ENCODE data around the gene PIEZO2.

PIEZO2 gene

DNA sequence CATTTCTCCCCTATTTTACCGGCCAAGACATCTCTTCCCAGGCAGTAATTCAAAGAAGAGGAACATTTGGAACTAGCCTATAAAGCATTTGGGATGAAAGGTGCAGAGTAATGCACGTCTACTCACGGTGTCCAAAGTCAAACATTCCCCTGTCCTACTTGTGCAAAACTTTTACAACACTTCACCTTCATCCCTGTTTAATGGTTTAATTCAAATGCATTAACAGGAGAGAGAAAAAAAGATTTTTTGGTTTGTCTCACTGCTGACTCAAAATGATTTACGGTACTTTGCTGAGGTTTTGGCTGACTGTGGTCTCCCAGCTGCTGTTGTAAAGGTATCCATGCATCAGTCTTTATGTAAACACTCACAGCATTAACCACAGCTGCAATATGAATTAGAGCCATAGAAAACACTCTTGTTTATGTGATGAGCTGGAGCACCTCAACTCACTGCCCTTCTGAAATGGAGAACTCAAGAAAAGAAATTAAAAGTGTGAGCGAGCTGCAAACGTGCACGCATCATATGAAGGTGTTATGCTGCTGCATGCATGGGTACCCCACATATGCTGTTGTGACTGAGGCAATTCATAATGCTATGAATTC, 220.5 kb downstream of the PIEZO2 start:
- H3K4me3 ChIP-seq (ENCODE audit: low read length): no peak overlapping the region
- H3K4me2 ChIP-seq (ENCODE audit: low read length): no peak overlapping the region
- no peaks in the 10 kb centered on the region for H3K79me2 ChIP-seq (ENCODE audit: control insufficient read depth, low read length)
- no peaks in the 10 kb centered on the region for H3F3A ChIP-seq (ENCODE audit: control insufficient read depth, insufficient read depth)
- no peaks in the 10 kb centered on the region for H3K36me3 ChIP-seq (ENCODE audit: control insufficient read depth, low read length)
- TF ChIP-seq EZH2phosphoT487 (IDR thresholded peaks at IDR 0.05; ENCODE audit: borderline replicate concordance, low read length): no peak
- no peak overlapping the region for H3K27ac ChIP-seq (ENCODE audit: low read depth, low read length)
- H3K27me3 ChIP-seq (ENCODE audit: control insufficient read depth, low read length): no peaks in the 10 kb centered on the region
- H3K4me1 ChIP-seq (ENCODE audit: control insufficient read depth, low read length): no peaks in the 10 kb centered on the region
- no peaks in the 10 kb centered on the region for H3K9me2 ChIP-seq (replicated peaks; ENCODE audit: control insufficient read depth, low read length)
- no peaks in the 10 kb centered on the region for H3K9me3 ChIP-seq (ENCODE audit: control insufficient read depth, insufficient read depth, low read length)
- H4K20me1 ChIP-seq (ENCODE audit: control insufficient read depth, insufficient read depth, low read depth, low read length): no peaks in the 10 kb centered on the region

DNA sequence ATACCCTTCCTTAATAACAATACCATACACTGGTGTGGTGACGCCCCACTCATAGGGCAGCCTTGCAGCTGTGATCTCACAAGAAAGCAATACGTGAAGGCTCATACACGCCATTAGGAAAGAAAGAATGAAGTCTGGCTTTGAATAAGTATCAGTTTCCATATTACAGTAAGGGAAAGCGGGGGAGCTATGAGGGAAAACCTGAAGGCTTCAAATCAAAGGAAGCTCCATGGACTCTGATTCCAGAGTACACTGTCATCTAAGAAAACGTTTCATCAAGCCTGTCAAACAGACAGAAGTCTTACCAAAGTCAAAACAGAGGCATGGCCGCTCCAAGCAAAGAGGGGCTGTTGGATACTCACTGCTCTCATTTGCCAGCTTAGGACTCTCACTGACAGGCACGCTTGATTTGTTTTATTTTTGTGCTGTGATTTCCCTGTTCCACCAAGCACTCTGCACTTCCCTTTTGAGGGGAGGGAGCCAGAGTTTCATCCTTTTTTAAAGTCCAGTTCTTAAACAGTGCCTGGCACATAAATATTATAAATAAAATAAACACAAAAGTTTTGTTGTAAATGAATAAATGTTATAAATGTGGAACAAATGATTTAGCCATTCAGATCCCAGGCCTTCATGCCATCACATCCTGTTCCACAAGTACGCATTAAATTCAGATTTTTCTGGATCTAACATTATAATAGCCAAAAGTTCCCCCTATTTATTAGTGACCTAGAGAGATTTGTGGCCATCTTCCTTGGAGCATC, 221.2 kb downstream of the PIEZO2 start:
- H3K27me3 ChIP-seq (ENCODE audit: control insufficient read depth, low read length): no peaks in the 10 kb centered on the region
- H3K9me2 ChIP-seq (replicated peaks; ENCODE audit: control insufficient read depth, low read length): no peaks in the 10 kb centered on the region
- H3K27ac ChIP-seq (ENCODE audit: low read depth, low read length): no peak overlapping the region
- no peak overlapping the region for H3K4me2 ChIP-seq (ENCODE audit: low read length)
- no peaks in the 10 kb centered on the region for H3K9me3 ChIP-seq (ENCODE audit: control insufficient read depth, insufficient read depth, low read length)
- no peaks in the 10 kb centered on the region for H4K20me1 ChIP-seq (ENCODE audit: control insufficient read depth, insufficient read depth, low read depth, low read length)
- no peak overlapping the region for H3K4me3 ChIP-seq (ENCODE audit: low read length)
- H3K36me3 ChIP-seq (ENCODE audit: control insufficient read depth, low read length): no peaks in the 10 kb centered on the region
- H3F3A ChIP-seq (ENCODE audit: control insufficient read depth, insufficient read depth): no peaks in the 10 kb centered on the region
- H3K79me2 ChIP-seq (ENCODE audit: control insufficient read depth, low read length): no peaks in the 10 kb centered on the region
- no peak for TF ChIP-seq EZH2phosphoT487 (IDR thresholded peaks at IDR 0.05; ENCODE audit: borderline replicate concordance, low read length)
- TF ChIP-seq, protein P1, sequence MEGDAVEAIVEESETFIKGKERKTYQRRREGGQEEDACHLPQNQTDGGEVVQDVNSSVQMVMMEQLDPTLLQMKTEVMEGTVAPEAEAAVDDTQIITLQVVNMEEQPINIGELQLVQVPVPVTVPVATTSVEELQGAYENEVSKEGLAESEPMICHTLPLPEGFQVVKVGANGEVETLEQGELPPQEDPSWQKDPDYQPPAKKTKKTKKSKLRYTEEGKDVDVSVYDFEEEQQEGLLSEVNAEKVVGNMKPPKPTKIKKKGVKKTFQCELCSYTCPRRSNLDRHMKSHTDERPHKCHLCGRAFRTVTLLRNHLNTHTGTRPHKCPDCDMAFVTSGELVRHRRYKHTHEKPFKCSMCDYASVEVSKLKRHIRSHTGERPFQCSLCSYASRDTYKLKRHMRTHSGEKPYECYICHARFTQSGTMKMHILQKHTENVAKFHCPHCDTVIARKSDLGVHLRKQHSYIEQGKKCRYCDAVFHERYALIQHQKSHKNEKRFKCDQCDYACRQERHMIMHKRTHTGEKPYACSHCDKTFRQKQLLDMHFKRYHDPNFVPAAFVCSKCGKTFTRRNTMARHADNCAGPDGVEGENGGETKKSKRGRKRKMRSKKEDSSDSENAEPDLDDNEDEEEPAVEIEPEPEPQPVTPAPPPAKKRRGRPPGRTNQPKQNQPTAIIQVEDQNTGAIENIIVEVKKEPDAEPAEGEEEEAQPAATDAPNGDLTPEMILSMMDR (IDR thresholded peaks at IDR 0.05; ENCODE audit: low read depth, low read length, poor library complexity, severe bottlenecking): no peak
- no peaks in the 10 kb centered on the region for H3K4me1 ChIP-seq (ENCODE audit: control insufficient read depth, low read length)

DNA sequence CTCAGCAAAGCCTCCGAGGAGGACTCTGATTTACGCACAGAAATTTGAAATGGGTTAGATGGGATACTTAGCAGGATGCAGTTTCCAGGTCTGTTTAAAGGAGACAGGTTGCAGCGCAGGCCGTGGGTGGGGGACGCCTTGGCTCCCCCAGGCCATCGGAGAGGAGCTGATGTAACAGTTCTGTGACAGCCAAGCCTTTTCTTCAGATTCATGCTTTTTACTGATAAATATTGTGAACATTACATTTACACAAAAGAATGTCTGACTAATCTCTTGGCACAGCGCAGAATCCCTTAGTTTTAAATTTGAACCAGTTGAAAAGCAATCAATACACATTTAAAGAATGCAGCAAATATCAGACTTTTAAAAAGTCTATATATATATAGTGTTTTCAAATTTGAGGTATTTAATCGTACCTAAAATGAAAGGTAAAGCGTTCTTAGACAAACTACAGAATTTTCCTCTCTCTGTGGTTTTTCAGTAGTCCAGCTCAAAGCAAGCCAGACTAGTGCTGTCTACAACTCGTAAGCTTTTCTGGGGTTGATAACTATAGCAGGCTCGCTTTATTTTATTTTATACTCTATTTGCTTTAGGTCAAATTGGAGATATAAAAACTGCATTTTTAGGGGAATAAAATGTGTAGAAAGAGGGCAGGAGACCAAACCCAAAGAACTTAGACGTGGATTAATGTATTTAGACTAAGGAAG, 221.9 kb downstream of the PIEZO2 start:
- no peaks in the 10 kb centered on the region for H3F3A ChIP-seq (ENCODE audit: control insufficient read depth, insufficient read depth)
- H3K36me3 ChIP-seq (ENCODE audit: control insufficient read depth, low read length): no peaks in the 10 kb centered on the region
- no peak for TF ChIP-seq EZH2phosphoT487 (IDR thresholded peaks at IDR 0.05; ENCODE audit: borderline replicate concordance, low read length)
- TF ChIP-seq, protein P1 (IDR thresholded peaks at IDR 0.05; ENCODE audit: low read depth, low read length, poor library complexity, severe bottlenecking): no peak
- no peaks in the 10 kb centered on the region for H3K27me3 ChIP-seq (ENCODE audit: control insufficient read depth, low read length)
- H3K4me3 ChIP-seq (ENCODE audit: low read length): no peak overlapping the region
- H3K9me2 ChIP-seq (replicated peaks; ENCODE audit: control insufficient read depth, low read length): no peaks in the 10 kb centered on the region
- H3K4me1 ChIP-seq (ENCODE audit: control insufficient read depth, low read length): no peaks in the 10 kb centered on the region
- H4K20me1 ChIP-seq (ENCODE audit: control insufficient read depth, insufficient read depth, low read depth, low read length): no peaks in the 10 kb centered on the region
- no peaks in the 10 kb centered on the region for H3K79me2 ChIP-seq (ENCODE audit: control insufficient read depth, low read length)
- H3K4me2 ChIP-seq (ENCODE audit: low read length): no peak overlapping the region
- H3K9me3 ChIP-seq (ENCODE audit: control insufficient read depth, insufficient read depth, low read length): no peaks in the 10 kb centered on the region
- H3K27ac ChIP-seq (ENCODE audit: low read depth, low read length): no peak overlapping the region

Measured in DOHH2 (cell line).